ENCODE measurements around the gene MRPL51. TPM values are rescaled to one million over a fixed set of nuclear protein-coding genes. Genes with fewer than 3 reads are reported as not detected.
A peak's percentile ranks its signal among the peaks of the same experiment; 100 is the strongest.
"Not testable (repeated sequence)": the region's sequence is repeated elsewhere in the genome, so short reads cannot be mapped to it uniquely, and the experiment has no call there.

The MRPL51 gene
- total RNA-seq, 3 donors from 2014 or later, result 58.5 to 72.1 (median 62.4) TPM

- Histone ChIP-seq H3K36me3 (peaks cover 4% of the 10 kb centered on the region), H3K27me3 (no peaks in the 10 kb centered on the region), H3K27ac (no peak overlapping the region), H3K9me3 (no peaks in the 10 kb centered on the region), H3K4me3 (no peak overlapping the region), H3K4me1 (no peaks in the 10 kb centered on the region)
- no peak for DNase-seq (ENCODE audit: low spot score in 2 of 2)
- intact Hi-C loops (cut with DNase I; ENCODE audit: low total_unique reads), result no loop called here
- TF ChIP-seq POLR2AphosphoS5 (IDR thresholded peaks at IDR 0.05), result no peak
- no peak for TF ChIP-seq POLR2A (IDR thresholded peaks at IDR 0.05)
- no peak for TF ChIP-seq CTCF (IDR thresholded peaks at IDR 0.05)
Observed at GRCh38 chr12:6520186-6520585, 27.1 kb upstream of the MRPL51 start.

- intact Hi-C loops (cut with DNase I; ENCODE audit: low total_unique reads), result no loop called here
- H3K27ac ChIP-seq, result peak overlapping the region in 1 of 2 donors; percentile 1
- DNase-seq (ENCODE audit: low spot score in 2 of 2), result no peak
- H3K36me3 ChIP-seq, result no peaks in the 10 kb centered on the region
- TF ChIP-seq POLR2A (IDR thresholded peaks at IDR 0.05) (no peak), POLR2AphosphoS5 (IDR thresholded peaks at IDR 0.05) (no peak), CTCF (IDR thresholded peaks at IDR 0.05) (no peak)
- H3K27me3 ChIP-seq, result no peaks in the 10 kb centered on the region
- no peaks in the 10 kb centered on the region for H3K9me3 ChIP-seq
- no peaks in the 10 kb centered on the region for H3K4me1 ChIP-seq
- no peak overlapping the region for H3K4me3 ChIP-seq
Observed at GRCh38 chr12:6508087-6508486, 15.0 kb upstream of the MRPL51 start.

- no peak for TF ChIP-seq CTCF (IDR thresholded peaks at IDR 0.05)
- TF ChIP-seq POLR2A (IDR thresholded peaks at IDR 0.05), result no peak
- TF ChIP-seq POLR2AphosphoS5 (IDR thresholded peaks at IDR 0.05), result no peak
- Histone ChIP-seq H3K36me3 (no peaks in the 10 kb centered on the region), H3K27me3 (no peaks in the 10 kb centered on the region), H3K4me1 (no peaks in the 10 kb centered on the region), H3K4me3 (no peak overlapping the region), H3K9me3 (no peaks in the 10 kb centered on the region), H3K27ac (peak overlapping the region; percentile 2 to 28)
- no peak for DNase-seq (ENCODE audit: low spot score in 2 of 2)
- intact Hi-C loops (cut with DNase I; ENCODE audit: low total_unique reads), result no loop called here
Observed at GRCh38 chr12:6507102-6507998, 14.3 kb upstream of the MRPL51 start.

- H3K4me3 ChIP-seq, result no peak overlapping the region
- no peaks in the 10 kb centered on the region for H3K9me3 ChIP-seq
- no peak for TF ChIP-seq POLR2AphosphoS5 (IDR thresholded peaks at IDR 0.05)
- H3K27ac ChIP-seq, result no peak overlapping the region
- no peaks in the 10 kb centered on the region for H3K27me3 ChIP-seq
- intact Hi-C loops (cut with DNase I; ENCODE audit: low total_unique reads), result no loop called here
- no peaks in the 10 kb centered on the region for H3K4me1 ChIP-seq
- no peaks in the 10 kb centered on the region for H3K36me3 ChIP-seq
- no peak for DNase-seq (ENCODE audit: low spot score in 2 of 2)
Observed at GRCh38 chr12:6500466-6500865, 7.4 kb upstream of the MRPL51 start.

- H3K27me3 ChIP-seq; DNase-seq (ENCODE audit: low spot score in 2 of 2); H3K4me3 ChIP-seq; H3K27ac ChIP-seq; intact Hi-C loops (cut with DNase I; ENCODE audit: low total_unique reads); H3K9me3 ChIP-seq; H3K36me3 ChIP-seq: not testable (repeated sequence)
- peaks cover 4 to 10% of the 10 kb centered on the region in 2 donors for H3K4me1 ChIP-seq
Observed at GRCh38 chr12:6497291-6497690, 4.2 kb upstream of the MRPL51 start.

GRCh38 chr12:6494968-6495367 is 1.9 kb upstream of the MRPL51 start:
- no peaks in the 10 kb centered on the region for H3K36me3 ChIP-seq
- TF ChIP-seq CTCF (IDR thresholded peaks at IDR 0.05) (no peak), POLR2A (IDR thresholded peaks at IDR 0.05) (no peak), POLR2AphosphoS5 (IDR thresholded peaks at IDR 0.05) (no peak)
- no peak overlapping the region for H3K27ac ChIP-seq
- intact Hi-C loops (cut with DNase I; ENCODE audit: low total_unique reads), result no loop called here
- no peak for DNase-seq (ENCODE audit: low spot score in 2 of 2)
- H3K27me3 ChIP-seq, result no peaks in the 10 kb centered on the region
- H3K9me3 ChIP-seq, result no peaks in the 10 kb centered on the region
- H3K4me1 ChIP-seq, result peaks cover 4 to 11% of the 10 kb centered on the region in 2 donors
- peak overlapping the region in 2 of 3 donors; percentile 76 to 89 for H3K4me3 ChIP-seq
